GM10847 (cell line): ENCODE data around the gene SHCBP1L.

Experiments used
- POLR2A ChIP-seq: IDR thresholded peaks from 2 replicates; pipeline ENCODE4 v1.6.1; 2011; ENCODE audit not compliant: insufficient read length; ENCODE audit errors: extremely low read depth

SHCBP1L gene

DNA sequence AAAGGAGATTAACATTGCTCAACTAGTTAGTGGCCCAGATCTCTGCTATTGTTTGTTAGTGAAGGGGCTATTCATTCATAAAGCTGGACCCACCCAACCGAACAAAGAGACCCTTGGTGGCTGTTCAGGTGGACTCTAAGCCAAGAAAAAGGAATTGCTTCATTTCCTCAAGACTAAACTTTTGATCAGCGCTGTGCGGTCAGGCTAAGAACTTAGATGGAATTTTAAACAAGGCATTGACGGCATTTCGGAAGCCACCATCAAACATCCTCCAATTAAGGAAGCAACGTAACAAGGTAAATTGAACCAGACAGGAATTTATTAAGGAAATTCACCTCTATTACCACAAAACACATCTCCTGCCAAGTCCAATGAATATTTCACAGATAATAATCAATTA lies 19.9 kb upstream of the SHCBP1L start:
- no peak for TF ChIP-seq POLR2A

DNA sequence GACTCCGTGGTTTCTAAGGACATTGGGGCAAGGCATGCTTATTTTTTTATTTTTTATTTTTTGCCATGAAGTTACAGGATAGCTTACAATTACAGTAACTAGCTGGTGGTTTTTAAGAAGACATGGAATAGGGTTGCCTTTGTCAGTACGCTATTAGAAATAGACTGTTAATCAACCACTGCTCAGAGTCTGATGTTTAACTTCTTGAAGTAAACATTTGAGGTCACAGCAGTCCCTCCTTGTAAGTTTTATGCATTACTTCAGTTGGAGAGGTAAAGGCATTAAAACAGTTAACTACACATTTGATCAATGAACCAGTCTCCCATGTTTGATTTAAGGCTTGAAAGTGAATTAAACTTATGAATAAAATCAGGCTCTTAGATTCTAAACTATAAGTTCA lies 19.3 kb upstream of the SHCBP1L start:
- no peak for TF ChIP-seq POLR2A

DNA sequence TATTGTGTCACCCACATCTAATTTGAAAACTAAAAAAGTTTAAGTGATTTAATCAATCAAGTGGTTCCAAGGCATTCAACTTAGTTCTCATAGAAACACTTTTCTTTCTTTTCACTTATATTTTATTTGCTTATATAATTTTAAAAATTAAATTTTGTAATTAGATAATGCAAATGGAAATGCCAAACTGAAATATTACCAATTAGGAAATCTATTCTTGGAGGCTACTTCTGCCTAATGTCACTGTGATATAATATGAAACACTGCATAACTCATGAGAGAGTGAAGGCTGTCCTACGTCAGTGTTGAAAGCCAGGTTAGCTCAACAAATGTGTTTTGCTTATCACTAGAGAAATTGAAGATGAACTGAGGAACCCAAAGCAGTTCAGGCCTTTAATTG lies 18.3 kb upstream of the SHCBP1L start:
- no peak for TF ChIP-seq POLR2A

DNA sequence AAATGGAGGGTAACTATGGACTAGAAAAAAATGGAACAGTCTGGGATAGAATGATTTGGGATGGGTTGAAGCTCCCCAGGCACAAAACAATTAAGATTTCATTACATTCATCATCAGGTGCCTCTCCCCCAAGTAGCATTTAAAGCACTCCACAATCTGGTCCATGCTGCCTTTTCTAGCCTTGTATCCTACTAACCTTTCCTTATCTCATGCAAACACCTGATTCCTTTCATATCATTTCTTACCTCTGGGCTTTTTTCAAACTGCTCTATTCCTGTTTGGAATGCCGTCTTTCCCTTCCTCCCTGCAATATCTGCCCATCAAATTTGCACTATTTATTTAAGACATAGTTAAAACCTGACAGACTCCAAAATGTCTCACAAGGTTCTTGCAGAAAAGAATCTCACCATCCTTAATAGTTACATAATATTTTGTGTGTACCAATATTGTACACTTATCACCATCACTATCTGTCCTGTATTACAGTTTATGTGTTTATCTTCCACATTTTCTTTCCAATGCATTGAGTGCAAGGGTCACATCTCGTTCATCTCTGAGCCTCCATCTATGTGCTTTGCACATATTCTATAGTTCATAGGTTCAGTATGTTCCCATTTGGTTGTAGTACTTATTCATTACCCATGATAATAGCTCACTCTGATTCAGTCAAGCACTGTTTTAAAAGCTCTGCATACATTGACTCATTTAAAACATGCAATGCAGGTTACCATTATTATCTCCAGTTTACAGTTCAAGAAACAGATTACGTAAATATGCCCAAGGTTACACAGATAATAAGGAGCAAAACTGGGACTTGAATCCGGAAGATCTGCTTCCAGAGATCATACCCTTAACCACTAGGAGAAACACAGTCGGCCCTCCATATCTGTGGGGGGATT lies 16.1 kb upstream of the SHCBP1L start:
- no peak for TF ChIP-seq POLR2A

DNA sequence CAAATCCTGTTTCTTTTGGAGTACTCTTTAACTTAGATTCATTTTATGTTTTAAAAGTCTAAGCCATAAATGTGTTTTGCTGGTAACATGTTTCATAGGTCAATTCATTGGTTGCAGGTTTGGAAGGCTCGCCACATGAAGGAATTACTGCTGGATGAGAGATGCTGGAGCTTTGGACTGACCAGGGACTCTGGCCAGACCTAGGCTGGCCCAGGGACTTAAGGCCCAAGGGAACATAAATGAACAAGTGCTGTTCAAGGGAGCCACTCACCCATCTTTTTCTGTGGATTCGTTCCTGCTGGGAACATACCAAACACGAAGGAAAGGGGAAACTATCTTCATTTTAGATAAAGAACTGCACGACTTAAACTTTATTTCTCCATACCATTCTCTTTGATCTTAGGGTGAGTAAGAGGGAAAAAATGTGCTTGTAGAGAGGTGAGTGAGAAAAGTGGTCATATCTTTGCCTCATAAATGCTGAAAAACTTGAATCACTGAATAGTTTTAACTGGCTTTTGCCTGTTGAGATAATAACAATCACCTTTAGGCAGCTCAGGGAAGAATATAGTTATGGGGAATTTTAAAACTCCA lies 15.3 kb upstream of the SHCBP1L start:
- no peak for TF ChIP-seq POLR2A

DNA sequence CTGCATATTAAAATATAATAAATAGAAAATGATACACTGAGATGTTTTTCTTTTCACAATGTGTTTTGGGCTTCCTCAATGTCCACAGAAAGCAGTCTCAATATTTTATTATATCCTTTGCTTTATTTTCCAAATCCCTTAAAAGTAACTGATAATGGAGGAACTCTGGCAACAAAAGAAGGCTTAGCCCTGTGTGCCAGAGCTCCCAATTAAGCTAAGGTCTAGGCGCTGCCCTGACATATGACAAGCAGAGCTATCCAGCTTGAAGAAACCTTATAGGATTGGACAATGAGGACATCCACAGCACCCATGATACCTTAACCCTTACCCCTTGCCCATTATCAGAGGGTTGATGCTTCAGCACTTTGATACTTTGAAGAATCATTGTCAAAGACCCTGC lies 12.9 kb upstream of the SHCBP1L start:
- TF ChIP-seq POLR2A = no peak

DNA sequence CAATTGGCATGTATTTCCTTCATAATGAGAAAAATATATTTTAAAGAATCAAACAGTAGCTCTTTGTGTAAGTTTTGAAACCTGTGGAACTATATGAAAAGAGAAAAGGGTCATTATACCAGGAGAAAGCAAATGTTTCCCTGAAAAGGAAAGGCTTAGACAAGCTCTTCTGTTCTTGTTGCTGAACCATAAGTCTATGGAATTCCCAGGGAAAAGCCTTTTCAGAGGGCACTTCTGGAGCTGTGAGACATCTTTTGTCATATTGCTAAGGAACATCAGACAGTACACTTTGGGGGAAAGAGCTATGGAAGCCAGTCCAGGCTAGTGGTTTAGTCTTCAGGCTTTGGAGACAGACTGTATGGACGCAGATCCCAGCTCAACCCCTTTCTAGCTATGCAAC lies 12.1 kb upstream of the SHCBP1L start:
- no peak for TF ChIP-seq POLR2A

DNA sequence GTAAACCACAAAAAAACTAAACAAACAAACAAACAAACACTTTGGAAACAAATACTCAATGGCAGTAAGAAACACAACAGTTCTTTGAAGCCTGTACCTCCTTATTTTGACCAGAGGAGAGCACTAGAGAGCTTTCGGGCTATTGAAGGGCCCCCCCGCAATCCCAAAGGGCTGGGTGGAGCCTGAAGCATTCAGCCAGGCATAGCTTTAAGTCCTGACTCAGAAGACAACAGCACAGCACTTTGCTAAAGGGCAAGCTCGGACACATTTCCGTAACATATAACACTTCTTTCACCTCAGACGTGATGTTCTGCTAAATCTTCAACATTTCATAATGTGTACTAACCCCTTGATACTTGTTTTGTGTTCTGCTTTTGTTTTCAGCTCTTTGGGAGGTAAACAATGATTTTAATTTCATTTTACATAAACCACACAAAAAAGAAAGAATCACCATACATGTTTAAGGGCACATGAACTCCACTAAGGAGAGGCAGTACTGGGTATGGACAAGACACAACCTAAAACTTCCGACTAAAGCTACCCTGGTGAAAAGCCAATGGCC lies 9.7 kb upstream of the SHCBP1L start:
- no peak for TF ChIP-seq POLR2A

DNA sequence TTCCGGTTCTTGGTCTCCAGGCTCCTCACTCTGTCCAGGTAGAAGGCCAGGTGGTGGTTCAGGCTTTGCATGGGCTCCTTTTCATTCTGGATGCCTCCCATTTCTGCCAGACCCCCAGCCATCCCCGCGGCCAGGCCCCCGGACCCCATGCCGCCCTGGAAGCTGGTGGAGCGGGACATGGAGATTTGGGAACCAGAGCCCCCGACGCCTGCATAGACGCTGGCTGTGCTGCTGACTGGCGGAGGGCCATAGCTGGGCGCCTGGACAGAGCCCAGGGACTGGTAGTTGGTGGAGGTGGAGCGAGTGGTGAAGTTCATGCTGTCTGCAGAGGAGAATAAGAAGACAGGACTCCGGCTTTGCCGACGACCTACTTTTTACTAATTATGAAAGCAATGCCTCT lies 7.1 kb upstream of the SHCBP1L start:
- no peak for TF ChIP-seq POLR2A

DNA sequence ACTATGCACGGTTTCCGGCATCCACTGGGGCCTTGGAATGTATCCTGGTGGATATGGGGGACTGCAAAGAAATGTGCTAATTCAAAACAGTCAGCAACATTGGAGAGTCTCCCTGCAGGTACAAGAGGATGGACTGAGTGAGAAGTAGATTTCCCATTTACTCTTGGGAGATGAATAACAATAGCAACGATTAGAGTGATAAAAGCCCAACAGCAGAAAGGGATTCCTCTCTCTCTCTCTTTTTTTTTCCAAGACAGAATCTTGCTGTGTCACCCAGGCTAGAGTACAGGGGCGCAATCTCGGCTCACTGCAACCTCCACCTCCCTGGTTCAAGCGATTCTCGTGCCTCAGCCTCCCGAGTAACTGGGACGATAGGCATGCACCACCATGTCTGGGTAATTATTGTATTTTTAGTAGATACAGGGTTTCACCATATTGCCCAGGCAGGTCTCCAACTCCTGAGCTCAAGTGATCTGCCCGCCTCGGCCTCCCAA lies 5.0 kb upstream of the SHCBP1L start:
- no peak for TF ChIP-seq POLR2A

DNA sequence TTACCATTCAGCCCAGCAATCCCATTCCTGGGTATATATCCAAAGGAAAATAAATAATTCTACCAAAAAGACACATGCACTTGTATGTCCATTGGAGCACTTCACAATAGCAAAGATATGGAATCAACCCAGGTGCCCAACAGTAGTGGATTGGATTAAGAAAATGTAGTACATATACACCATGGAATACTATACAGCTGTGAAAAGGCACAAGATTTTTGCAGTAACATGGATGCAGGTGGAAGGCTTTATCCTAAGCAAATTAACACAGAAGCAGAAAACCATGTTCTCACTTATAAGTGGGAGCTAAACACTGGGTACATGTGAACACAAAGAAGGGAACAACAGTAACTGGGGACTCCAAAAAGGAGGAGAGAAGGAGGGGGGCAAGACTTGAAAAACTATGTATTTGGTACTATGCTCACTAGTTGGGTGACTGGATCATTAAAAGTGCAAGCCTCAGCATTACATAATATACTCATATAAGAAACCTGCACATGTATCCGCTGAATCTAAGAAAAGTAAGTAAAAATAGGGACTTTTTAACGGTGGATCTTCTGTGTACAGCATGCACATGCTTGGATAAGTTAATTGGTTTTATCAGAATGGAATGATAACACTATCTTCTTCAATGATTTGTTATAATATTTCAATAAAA lies 3.9 kb upstream of the SHCBP1L start:
- no peak for TF ChIP-seq POLR2A

DNA sequence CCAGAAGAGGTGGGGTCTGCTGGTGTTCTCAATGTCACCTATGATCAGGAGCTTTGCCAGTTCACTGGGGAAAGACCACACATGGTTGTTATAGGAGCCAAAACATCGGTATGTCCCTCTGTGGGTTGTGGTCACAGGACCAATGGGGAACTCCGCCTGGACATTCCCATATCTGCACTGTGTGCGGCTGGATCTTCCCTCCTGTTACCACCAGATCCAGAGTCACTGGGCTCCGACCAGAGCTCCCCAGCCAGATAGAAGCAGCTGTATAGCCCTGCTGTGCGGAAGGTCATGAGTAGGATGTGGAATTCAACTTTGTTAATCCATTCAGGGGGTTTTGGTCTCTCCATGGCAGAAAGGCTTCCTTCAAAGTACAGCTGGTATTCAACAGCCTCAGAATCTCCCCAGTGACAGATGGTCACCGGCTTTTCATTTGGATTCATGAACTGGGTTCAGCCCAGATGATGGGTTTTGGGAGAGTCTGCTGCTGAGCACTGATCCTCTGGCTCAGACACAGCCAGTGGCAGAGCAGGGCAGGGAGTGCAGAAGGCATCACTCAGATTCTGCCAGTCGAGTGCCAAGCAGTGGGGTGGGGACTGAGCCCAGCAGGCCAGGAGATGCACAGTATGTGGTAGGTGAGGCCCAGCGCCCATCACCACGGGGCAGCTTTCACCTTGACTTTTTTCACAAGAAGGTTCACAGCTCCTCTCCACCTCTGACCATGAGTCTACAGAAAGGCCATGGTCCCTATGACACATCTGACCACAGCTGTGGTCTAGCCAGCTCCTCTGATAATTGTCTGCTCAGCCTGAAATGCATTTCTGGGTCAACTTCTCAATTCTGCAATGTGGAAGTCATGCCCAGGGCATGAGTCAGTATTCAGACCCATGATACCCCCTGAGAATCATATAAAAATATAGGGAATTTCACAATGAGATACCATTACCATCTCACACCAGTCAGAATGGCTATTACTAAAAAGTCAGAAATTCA lies 2.9 kb upstream of the SHCBP1L start:
- TF ChIP-seq POLR2A = no peak

DNA sequence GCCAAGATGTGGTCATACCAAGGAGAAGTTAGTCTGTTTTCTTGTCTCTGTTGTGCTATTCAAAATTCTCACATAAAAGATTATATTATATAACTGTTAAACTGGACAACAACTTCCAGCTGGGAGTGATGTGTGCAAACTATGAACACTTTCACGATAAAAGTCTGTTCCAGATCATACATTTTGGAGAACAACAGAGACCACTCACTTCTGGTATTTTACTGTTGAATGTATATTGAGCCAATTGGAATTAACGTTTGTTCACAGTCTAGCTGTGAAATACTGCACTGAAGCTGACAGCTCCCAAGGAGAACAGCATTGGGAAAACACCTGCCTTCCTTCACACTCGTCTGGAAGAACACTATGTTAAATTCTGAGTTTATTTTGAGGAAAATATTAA lies 860 bp upstream of the SHCBP1L start:
- TF ChIP-seq POLR2A = no peak

DNA sequence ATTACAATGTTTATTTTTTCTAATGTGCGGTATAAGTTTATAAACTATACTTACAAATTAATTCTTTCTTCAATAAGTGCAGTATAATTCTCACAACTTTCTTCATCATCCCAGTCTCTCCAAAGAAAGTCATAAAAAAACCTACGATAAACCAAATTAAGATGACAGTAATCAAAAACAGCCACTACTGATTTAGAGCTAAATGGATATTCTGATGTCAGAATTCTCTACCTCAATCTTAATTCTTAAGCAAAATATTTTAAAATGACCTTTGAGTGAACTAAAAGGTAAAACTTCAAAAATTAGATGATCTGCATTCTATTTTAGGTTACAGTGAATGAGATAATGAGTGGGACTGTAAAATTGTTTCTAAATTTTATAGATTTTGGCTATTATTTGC lies 13.6 kb downstream of the SHCBP1L start:
- TF ChIP-seq POLR2A = no peak

DNA sequence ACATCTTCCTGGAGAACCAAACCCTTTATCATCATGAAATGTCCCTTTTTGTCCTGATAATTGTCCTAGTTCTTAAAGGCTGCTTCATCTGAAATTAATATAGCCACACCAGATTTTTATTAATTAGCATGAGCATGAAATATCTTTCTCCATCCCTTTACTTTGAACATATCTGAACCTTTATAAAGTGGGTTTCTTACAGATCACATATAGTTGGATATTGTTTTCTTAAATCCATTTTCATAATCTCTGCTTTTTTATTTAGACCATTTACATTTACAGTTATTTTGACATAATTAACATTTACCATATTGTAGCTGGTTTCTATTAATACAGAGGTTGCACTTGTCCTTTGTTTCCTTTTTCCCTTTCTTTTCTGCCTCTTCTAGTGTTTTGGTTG lies 17.2 kb downstream of the SHCBP1L start:
- no peak for TF ChIP-seq POLR2A
